GM12872 (cell line): ENCODE measurements around the gene CREB3L2.

Experiments
- TF ChIP-seq, protein P1 (sequence below): IDR thresholded peaks from 3 replicates; pipeline ENCODE4 v1.5.1; 2011; ENCODE audit warnings: low read depth, mild to moderate bottlenecking, low read length, moderate library complexity; ENCODE audit not compliant: insufficient read depth

CREB3L2 gene

DNA sequence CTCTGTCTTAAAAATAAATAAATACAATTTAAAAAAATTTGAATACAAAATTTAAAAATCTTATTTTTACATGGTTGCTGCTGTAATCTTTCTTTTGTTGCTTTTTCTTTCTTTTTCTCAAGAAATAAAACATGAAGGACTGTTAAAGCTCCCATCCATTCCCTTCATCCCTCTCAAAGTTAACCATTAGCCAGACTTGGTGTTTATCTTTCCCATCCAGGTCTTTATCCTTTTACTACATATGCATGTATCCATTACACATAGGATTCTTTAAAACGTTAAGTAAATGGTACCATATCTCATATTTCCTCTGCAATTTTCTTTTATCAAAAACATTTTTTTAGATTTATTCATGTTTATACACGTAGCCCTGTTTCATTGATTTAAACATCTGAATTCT lies 70.1 kb downstream of the CREB3L2 start:
- TF ChIP-seq, protein P1, sequence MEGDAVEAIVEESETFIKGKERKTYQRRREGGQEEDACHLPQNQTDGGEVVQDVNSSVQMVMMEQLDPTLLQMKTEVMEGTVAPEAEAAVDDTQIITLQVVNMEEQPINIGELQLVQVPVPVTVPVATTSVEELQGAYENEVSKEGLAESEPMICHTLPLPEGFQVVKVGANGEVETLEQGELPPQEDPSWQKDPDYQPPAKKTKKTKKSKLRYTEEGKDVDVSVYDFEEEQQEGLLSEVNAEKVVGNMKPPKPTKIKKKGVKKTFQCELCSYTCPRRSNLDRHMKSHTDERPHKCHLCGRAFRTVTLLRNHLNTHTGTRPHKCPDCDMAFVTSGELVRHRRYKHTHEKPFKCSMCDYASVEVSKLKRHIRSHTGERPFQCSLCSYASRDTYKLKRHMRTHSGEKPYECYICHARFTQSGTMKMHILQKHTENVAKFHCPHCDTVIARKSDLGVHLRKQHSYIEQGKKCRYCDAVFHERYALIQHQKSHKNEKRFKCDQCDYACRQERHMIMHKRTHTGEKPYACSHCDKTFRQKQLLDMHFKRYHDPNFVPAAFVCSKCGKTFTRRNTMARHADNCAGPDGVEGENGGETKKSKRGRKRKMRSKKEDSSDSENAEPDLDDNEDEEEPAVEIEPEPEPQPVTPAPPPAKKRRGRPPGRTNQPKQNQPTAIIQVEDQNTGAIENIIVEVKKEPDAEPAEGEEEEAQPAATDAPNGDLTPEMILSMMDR = no peak

DNA sequence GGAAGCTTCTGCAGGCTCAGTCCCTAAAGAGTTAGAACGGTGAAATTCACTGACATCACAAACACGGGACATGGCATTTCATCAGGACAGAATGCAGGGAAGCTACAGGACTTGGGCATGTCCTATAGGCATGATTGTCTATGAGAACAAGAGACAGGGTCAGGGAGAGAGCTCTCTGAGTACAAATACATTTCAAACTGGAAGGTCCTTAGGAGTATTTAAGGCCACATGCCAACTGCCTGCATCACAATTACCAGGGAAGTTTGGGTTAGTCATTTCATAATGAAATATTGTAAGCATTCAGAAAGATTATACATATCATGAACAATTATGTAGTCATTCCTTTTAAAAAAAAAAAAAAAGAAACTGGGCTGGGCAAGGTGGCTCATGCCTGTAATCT lies 71.3 kb downstream of the CREB3L2 start:
- TF ChIP-seq, protein P1 = no peak

DNA sequence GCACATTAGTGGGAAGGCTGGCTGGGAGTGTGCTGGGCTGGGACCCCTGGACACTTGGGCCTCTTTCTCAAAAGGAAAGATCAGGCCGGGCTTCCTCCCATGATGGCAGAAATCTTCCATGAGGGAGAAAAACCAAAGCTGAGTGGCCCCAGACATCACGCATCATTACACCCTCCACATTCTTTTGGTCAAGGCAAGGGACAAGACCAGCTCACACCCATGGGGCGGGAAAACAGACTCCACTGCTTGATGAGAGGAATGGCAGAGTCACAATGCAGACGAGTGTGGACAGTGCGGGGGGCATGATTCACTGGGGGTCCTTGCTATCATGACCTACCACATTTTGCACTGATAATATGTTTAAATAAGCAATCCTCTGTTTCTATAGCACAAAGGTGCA lies 73.3 kb downstream of the CREB3L2 start:
- TF ChIP-seq, protein P1 = no peak

DNA sequence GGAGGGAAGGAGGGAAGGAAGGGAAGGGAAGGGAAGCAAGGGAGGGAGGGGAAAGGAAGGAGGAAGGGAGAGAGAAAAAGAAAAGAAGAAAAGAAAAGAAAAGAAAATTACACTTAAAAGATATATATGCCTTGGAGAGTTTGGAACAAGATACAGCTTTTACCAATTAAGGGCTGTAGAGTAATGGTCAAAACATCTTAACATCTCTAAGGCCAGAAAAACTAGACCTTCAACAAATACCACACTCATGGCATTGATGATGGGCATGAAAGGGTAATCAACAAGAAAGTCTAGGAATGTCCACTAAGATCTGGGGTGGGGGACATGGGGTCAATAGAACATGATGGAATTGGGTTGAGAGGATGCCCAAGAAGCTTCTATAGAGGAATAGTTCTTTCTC lies 74.5 kb downstream of the CREB3L2 start:
- TF ChIP-seq, protein P1 = no peak

DNA sequence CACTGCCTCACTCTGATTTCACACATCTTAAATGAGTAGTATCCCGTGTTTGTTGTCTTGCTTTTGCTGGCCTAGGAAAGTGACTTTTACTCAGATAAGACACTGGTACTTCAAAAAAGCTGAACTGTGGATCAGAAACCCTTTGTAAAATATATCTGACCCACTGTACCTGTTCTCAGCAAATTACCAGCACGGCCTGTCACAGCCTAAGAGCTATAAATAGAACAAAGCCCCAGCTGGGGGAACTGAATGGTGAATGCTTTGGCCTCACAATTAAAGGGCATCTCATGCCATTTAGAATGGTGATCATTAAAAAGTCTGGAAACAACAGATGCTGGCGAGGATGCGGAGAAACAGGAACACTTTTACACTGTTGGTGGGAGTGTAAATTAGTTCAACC lies 76.1 kb downstream of the CREB3L2 start:
- TF ChIP-seq, protein P1 = no peak

DNA sequence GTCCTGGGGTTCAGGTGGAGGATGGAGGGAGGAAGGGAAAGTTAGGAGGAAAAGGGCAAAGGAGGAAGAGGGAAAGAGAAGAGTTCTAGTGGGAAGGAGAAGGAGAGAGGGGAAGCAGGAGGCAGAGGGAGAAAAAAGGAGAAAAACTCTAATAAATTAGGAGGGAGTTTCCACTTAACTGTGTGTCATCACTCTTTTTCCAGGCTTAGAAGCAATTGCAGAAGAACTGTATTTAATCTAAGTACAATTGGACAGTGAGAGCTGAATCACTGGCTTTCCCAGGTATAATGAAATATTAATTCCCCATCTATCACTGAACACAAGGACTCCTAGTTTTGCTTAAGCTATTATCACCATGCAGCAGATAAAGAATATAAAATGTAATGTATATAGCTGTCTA lies 76.8 kb downstream of the CREB3L2 start:
- TF ChIP-seq, protein P1 = no peak

DNA sequence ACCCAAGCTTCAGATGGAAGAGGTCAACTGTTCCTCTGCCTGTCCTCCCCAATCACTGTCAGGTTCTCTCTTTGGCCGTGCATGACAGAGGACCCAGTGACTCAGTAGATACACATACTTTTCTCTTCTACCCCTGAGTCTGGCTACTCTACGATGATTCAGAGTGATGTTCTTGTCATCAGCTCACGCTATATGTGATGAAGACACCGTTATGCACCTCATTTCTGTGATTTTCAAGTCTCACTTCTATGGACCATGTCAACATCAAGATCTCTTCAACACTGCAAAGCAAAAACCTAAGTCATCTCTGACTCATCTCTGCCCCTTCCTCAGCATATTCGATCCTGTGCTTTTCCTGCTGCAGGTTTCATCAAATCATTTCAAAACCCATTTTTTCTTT lies 78.5 kb downstream of the CREB3L2 start:
- TF ChIP-seq, protein P1 = no peak
